PC-3 (cell line): Measurements from ENCODE around the gene RTN4RL1. TPM values are rescaled to one million over a fixed set of nuclear protein-coding genes. Genes with fewer than 3 reads are reported as not detected.

Experiments
- ATAC-seq: fragments of 200-7000 bp; cut with Tn5 transposase; 2 replicates; pipeline ENCODE4 v1.9.1; 2020; ENCODE audit warnings: mild to moderate bottlenecking, moderate library complexity
- BruUV-seq: library from RNA; stranded (reverse); fragments of 400-500 nt; replicated peaks from 2 replicates; lab custom pipeline; 2021; lab: Mats Ljungman, UMichigan
- CTCF ChIA-PET: fragments of 300-600 bp; sonication (Branson Sonifier 250); formaldehyde crosslinking; loops from one replicate; lab custom pipeline; 2022; ENCODE audit warnings: antibody characterized with exemption; lab: Charles Lee
- POLR2A ChIA-PET: fragments of 300-600 bp; sonication (Branson Sonifier 250); formaldehyde crosslinking; loops from one replicate; lab custom pipeline; 2022; ENCODE audit warnings: antibody characterized with exemption; ENCODE audit not compliant: unreplicated experiment; lab: Charles Lee
- DNase-seq: peaks from one replicate; pipeline ENCODE4 v3.0.0-alpha.2; 2015
- H2AFZ ChIP-seq: fragments of 300-600 bp; sonication (generic); 2 replicates; pipeline ENCODE4 v1.6.0; 2016; ENCODE audit warnings: antibody characterized with exemption, low read length
- H3F3A ChIP-seq: fragments of 300-600 bp; sonication (generic); one replicate; pipeline ENCODE4 v1.6.0; 2017; ENCODE audit warnings: antibody characterized with exemption, low read length, control low read depth, mild to moderate bottlenecking; ENCODE audit not compliant: unreplicated experiment
- H3K27ac ChIP-seq: fragments of 300-600 bp; sonication (generic); 2 replicates; pipeline ENCODE4 v1.5.1; 2016; ENCODE audit warnings: mild to moderate bottlenecking, low read length
- H3K27me3 ChIP-seq: fragments of 300-600 bp; sonication (generic); 2 replicates; pipeline ENCODE4 v1.6.1; 2016; ENCODE audit warnings: low read length, mixed read lengths
- H3K36me3 ChIP-seq: fragments of 300-600 bp; sonication (generic); 2 replicates; pipeline ENCODE4 v1.6.1; 2016; ENCODE audit warnings: low read depth, mixed run types, low read length, mixed read lengths
- H3K4me1 ChIP-seq: fragments of 300-600 bp; sonication (generic); 2 replicates; pipeline ENCODE4 v1.5.1; 2016; ENCODE audit warnings: low read length; ENCODE audit not compliant: insufficient read depth
- H3K4me2 ChIP-seq: fragments of 300-600 bp; sonication (generic); 2 replicates; pipeline ENCODE4 v1.6.0; 2016; ENCODE audit warnings: low read length
- H3K4me3 ChIP-seq: fragments of 300-600 bp; sonication (generic); 2 replicates; pipeline ENCODE4 v1.5.1; 2016; ENCODE audit warnings: mild to moderate bottlenecking, low read length, mixed read lengths
- H3K79me2 ChIP-seq: fragments of 300-600 bp; sonication (generic); 2 replicates; pipeline ENCODE4 v1.6.1; 2017; ENCODE audit warnings: low read length, mixed read lengths
- H3K9ac ChIP-seq: fragments of 300-600 bp; sonication (generic); 2 replicates; pipeline ENCODE4 v1.6.0; 2016; ENCODE audit warnings: mild to moderate bottlenecking, low read length
- H3K9me2 ChIP-seq: fragments of 300-600 bp; sonication (generic); replicated peaks from 2 replicates; pipeline ENCODE4 v1.6.1; 2016; ENCODE audit warnings: mixed run types, low read length, mixed read lengths
- H3K9me3 ChIP-seq: fragments of 300-600 bp; sonication (generic); 2 replicates; pipeline ENCODE4 v1.6.1; 2016; ENCODE audit warnings: low read length, mixed read lengths
- H4K20me1 ChIP-seq: fragments of 300-600 bp; sonication (generic); 2 replicates; pipeline ENCODE4 v1.6.1; 2016; ENCODE audit warnings: low read length, mixed read lengths
- EZH2 ChIP-seq: fragments of 300-600 bp; sonication (generic); IDR thresholded peaks from one replicate; pipeline ENCODE4 v1.6.1; 2017; ENCODE audit warnings: antibody characterized with exemption, mild to moderate bottlenecking, low read length; ENCODE audit not compliant: unreplicated experiment
- EZH2phosphoT487 ChIP-seq: fragments of 300-600 bp; sonication (generic); IDR thresholded peaks from 2 replicates; pipeline ENCODE4 v1.6.1; 2018; ENCODE audit warnings: mild to moderate bottlenecking, antibody characterized with exemption, low read length, borderline replicate concordance
- intact Hi-C: fragments of 100-400 bp; cut with micrococcal nuclease; formaldehyde crosslinking; loops from 2 replicates; pipeline ENCODE4 v1.9.0; 2023
- total RNA-seq: library from RNA; depleted of rRNA; stranded (reverse); fragments of >200 nt; gene quantifications from 2 replicates; pipeline ENCODE4 v1.2.3, GENCODE V29; 2014
- TF ChIP-seq, protein P1 (sequence below): fragments of 300-600 bp; sonication (generic); conservative IDR thresholded peaks from 2 replicates; pipeline ENCODE4 v1.5.1; 2017; ENCODE audit warnings: antibody characterized with exemption, low read depth, mild to moderate bottlenecking, low read length

RTN4RL1 gene
- total RNA-seq, 1 experiment from 2014 or later, result 6.9 TPM

DNA sequence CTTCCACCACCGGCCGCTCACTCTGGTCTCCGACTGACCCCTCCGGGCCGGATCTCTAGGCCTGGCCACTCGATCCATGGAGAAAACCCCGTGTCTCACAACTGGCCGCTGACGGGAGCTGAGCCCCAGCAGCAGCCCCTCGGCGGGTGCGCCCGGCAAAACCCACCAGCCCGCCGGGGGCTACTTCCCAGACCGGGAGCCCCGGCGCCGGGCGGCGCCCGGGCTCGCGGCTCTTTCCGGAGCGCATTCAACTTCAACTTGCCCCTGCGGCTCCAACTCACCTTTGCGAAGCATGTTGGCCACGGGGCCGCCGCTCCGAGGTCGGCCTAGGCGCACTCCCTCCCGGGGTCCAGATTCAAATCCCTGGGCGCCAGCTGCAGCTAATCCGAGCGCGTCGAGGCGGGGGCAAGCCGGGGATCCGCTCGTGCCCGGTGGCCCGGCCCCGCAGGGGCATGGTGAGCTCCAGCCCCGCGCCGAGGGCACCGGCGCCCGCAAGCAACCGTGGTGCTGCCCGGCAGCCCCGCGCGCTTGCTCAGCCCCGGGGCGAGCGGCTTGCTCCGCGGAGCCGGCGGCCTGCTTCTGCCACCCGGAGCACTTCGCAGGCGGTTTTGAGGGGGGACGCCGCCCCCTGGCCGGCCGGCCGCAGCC is 438 bp downstream of the RTN4RL1 start:
- H4K20me1 ChIP-seq, result no peaks in the 10 kb centered on the region
- H3F3A ChIP-seq, result no peaks in the 10 kb centered on the region
- TF ChIP-seq EZH2phosphoT487, result no peak
- no peaks in the 10 kb centered on the region for H3K27me3 ChIP-seq
- DNase-seq (no peak), ATAC-seq (no peak)
- peak overlapping the region; percentile 76 for H3K4me3 ChIP-seq
- ChIA-PET POLR2A (no interaction called here), CTCF (interaction anchor here (2.6 kb wide), 1 partner anchor 116 kb away, joined by 52 read pairs; no protein-coding TSS in a partner anchor)
- H3K9ac ChIP-seq, result peak overlapping the region; percentile 61
- BruUV-seq, result no TSS peak
- intact Hi-C loops, result no loop called here
- H3K9me3 ChIP-seq, result no peaks in the 10 kb centered on the region
- H3K4me2 ChIP-seq, result peak overlapping the region; percentile 95
- no peaks in the 10 kb centered on the region for H3K9me2 ChIP-seq
- no peaks in the 10 kb centered on the region for H3K4me1 ChIP-seq
- no peak overlapping the region for H3K27ac ChIP-seq
- H3K36me3 ChIP-seq, result no peaks in the 10 kb centered on the region
- peak overlapping the region; percentile 78; the same call in 1 of the 2 replicates for H2AFZ ChIP-seq
- H3K79me2 ChIP-seq, result peaks cover 34% of the 10 kb centered on the region

DNA sequence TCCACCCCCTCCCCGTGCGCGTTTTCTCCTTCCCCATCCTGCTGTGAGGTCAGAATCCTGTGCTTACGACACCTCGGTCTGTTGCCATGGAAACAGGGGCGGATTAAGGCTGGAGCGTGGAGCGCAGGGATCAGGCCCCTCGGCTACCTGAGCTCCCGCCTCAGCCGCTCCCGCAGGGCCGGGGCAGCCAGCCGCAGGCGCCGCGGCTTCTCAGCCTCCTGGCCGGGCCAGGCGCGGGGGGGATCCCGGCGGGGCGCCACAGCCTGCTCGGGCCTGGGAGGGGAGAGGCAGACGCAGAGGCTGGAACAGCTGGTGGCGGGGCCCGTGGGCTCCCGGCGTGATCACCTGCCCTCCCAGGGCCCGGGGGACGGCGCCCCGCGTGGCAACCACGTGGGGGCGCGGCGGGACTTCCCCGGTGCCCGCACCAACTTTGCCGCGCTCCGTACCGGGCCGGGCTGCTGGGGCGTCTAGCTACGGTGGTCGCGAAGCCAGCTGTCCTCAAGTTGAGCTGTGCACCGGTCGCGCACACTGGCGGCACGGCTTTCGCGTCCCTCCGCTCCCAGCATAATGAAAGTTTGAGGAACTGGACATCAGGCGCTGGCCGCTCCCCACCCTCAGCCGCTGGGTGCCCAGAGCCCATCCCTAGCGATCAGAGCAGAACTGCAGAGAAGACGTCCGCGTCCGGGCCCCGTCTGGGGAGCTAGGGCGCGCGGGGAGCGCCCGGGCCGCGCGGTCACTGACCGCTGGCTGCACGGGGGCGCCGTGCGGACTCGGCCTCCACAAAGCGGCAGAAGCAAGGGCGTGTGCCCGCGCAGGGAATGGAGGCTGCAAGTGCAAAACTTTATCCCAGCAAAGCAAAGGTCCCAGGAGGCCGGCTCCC is 1.2 kb downstream of the RTN4RL1 start:
- Histone ChIP-seq H3K4me3 (peak overlapping the region; percentile 76), H3K27me3 (no peaks in the 10 kb centered on the region), H3F3A (no peaks in the 10 kb centered on the region), H3K9me3 (no peaks in the 10 kb centered on the region), H3K9ac (peak overlapping the region; percentile 61), H2AFZ (peak overlapping the region; percentile 78; the same call in 1 of the 2 replicates), H3K36me3 (no peaks in the 10 kb centered on the region), H3K9me2 (no peaks in the 10 kb centered on the region), H3K79me2 (peaks cover 38% of the 10 kb centered on the region), H3K4me1 (no peaks in the 10 kb centered on the region), H3K27ac (no peak overlapping the region), H3K4me2 (peak overlapping the region; percentile 95), H4K20me1 (no peaks in the 10 kb centered on the region)
- no peak for ATAC-seq
- DNase-seq, result peak; percentile 53
- POLR2A ChIA-PET, result no interaction called here
- CTCF ChIA-PET, result interaction anchor here (0.8 to 2.6 kb wide), 2 partner anchors 115 kb away, joined by 3 to 52 read pairs; no protein-coding TSS in a partner anchor
- TF ChIP-seq EZH2 (no peak), EZH2phosphoT487 (no peak)
- TF ChIP-seq, protein P1, sequence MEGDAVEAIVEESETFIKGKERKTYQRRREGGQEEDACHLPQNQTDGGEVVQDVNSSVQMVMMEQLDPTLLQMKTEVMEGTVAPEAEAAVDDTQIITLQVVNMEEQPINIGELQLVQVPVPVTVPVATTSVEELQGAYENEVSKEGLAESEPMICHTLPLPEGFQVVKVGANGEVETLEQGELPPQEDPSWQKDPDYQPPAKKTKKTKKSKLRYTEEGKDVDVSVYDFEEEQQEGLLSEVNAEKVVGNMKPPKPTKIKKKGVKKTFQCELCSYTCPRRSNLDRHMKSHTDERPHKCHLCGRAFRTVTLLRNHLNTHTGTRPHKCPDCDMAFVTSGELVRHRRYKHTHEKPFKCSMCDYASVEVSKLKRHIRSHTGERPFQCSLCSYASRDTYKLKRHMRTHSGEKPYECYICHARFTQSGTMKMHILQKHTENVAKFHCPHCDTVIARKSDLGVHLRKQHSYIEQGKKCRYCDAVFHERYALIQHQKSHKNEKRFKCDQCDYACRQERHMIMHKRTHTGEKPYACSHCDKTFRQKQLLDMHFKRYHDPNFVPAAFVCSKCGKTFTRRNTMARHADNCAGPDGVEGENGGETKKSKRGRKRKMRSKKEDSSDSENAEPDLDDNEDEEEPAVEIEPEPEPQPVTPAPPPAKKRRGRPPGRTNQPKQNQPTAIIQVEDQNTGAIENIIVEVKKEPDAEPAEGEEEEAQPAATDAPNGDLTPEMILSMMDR, result peak; percentile 22; the same call in 1 of the 2 replicates
- BruUV-seq, result no TSS peak
- intact Hi-C loops, result no loop called here

DNA sequence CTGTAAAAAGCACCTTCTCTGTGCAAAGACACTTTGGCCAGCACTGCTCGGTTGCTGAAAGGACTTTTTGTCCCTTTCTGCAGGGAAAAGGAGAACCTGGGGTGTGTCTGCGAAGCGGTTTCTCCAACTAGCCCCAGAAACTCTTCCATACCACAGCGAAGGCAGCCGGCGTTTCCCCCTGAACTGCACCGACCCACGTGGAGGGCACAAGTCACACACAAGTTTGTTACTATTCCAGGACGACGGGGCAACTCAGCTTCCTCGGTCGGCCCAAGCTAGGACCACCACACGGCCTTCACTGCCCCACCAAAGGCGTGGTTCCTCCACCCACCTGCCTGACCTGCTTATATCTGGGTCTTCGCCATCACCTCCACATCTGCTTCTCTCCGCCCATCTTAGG is 1.9 kb downstream of the RTN4RL1 start:
- no peaks in the 10 kb centered on the region for H3F3A ChIP-seq
- no peak overlapping the region for H3K27ac ChIP-seq
- ChIA-PET CTCF (interaction anchor here (0.8 kb wide), 1 partner anchor 114 kb away, joined by 3 read pairs; no protein-coding TSS in a partner anchor), POLR2A (interaction anchor here (0.5 kb wide), 1 partner anchor 184 kb away, joined by 18 read pairs; no protein-coding TSS in a partner anchor)
- H3K9ac ChIP-seq, result no peak overlapping the region
- no peak overlapping the region for H2AFZ ChIP-seq
- H3K9me3 ChIP-seq, result no peaks in the 10 kb centered on the region
- DNase-seq, result no peak
- TF ChIP-seq EZH2, result no peak
- TF ChIP-seq EZH2phosphoT487, result no peak
- TF ChIP-seq, protein P1, result no peak
- H3K79me2 ChIP-seq, result peaks cover 42% of the 10 kb centered on the region
- H3K4me1 ChIP-seq, result no peaks in the 10 kb centered on the region
- no peak for ATAC-seq
- H3K4me2 ChIP-seq, result no peak overlapping the region
- no peaks in the 10 kb centered on the region for H3K9me2 ChIP-seq
- no peaks in the 10 kb centered on the region for H3K27me3 ChIP-seq
- no peaks in the 10 kb centered on the region for H3K36me3 ChIP-seq
- no TSS peak for BruUV-seq
- H3K4me3 ChIP-seq, result no peak overlapping the region
- H4K20me1 ChIP-seq, result no peaks in the 10 kb centered on the region
- intact Hi-C loops, result no loop called here
